OCI-LY3 (cell line): ENCODE measurements around the gene FOXA3.

Experiments
- H2AFZ ChIP-seq: fragments of 200-600, 300-600 bp; shearing (Covaris generic); 2 replicates; pipeline ENCODE4 v1.6.0; 2014; ENCODE audit warnings: antibody characterized with exemption, low read depth, low read length
- H3K27ac ChIP-seq: fragments of 200-600, 300-600 bp; sonication (generic); 2 replicates; pipeline ENCODE4 v1.5.1; 2014; ENCODE audit warnings: mild to moderate bottlenecking, low read length, moderate library complexity, mixed read lengths
- H3K27me3 ChIP-seq: fragments of 200-600, 300-600 bp; sonication (generic); 2 replicates; pipeline ENCODE4 v1.6.1; 2014; ENCODE audit warnings: low read depth, low read length, mixed read lengths
- H3K36me3 ChIP-seq: fragments of 200-600, 300-600 bp; sonication (generic); replicated peaks from 2 replicates; pipeline ENCODE3; 2014; ENCODE audit warnings: low read depth, low read length, mixed read lengths
- H3K4me1 ChIP-seq: fragments of 300-600, 200-600 bp; sonication (generic); 2 replicates; pipeline ENCODE4 v1.6.1; 2014; ENCODE audit warnings: low read length, mixed read lengths
- H3K4me2 ChIP-seq: fragments of 200-600, 300-600 bp; sonication (generic); 2 replicates; pipeline ENCODE4 v1.6.1; 2014; ENCODE audit warnings: low read length, mixed read lengths
- H3K4me3 ChIP-seq: fragments of 300-600, 200-600 bp; sonication (generic); 2 replicates; pipeline ENCODE4 v1.5.1; 2014; ENCODE audit warnings: antibody characterized with exemption, mild to moderate bottlenecking, low read length, moderate library complexity
- H3K79me2 ChIP-seq: fragments of 300-600, 200-600 bp; shearing (Covaris generic); 2 replicates; pipeline ENCODE4 v1.6.1; 2014; ENCODE audit warnings: mild to moderate bottlenecking, low read length, mixed read lengths
- H3K9ac ChIP-seq: fragments of 300-600, 200-600 bp; shearing (Covaris generic); 2 replicates; pipeline ENCODE4 v1.6.0; 2014; ENCODE audit warnings: mild to moderate bottlenecking, low read length, moderate library complexity
- H3K9me3 ChIP-seq: fragments of 200-600, 300-600 bp; shearing (Covaris generic); 2 replicates; pipeline ENCODE4 v1.6.1; 2014; ENCODE audit warnings: low read length, mixed read lengths; ENCODE audit not compliant: insufficient read depth
- H4K20me1 ChIP-seq: fragments of 200-600, 300-600 bp; sonication (generic); 2 replicates; pipeline ENCODE4 v1.6.1; 2016; ENCODE audit warnings: low read length, mixed read lengths; ENCODE audit not compliant: insufficient read depth
- CTCF ChIP-seq: fragments of 200-600, 300-600 bp; sonication (generic); IDR thresholded peaks from 2 replicates; pipeline ENCODE4 v1.5.1; 2014; ENCODE audit warnings: antibody characterized with exemption, low read length, low read depth
- EZH2phosphoT487 ChIP-seq: fragments of 200-600 bp; shearing (Covaris generic); IDR thresholded peaks from 2 replicates; pipeline ENCODE4 v1.6.1; 2018; ENCODE audit warnings: antibody characterized with exemption, mixed run types, low read depth

Gene FOXA3

GRCh38 chr19:45883586-45883880 is 19.4 kb downstream of the FOXA3 start:
- peaks cover 11% of the 10 kb centered on the region for H3K36me3 ChIP-seq
- H3K4me1 ChIP-seq = peaks cover 36% of the 10 kb centered on the region
- H3K27ac ChIP-seq = no peak overlapping the region
- no peak for TF ChIP-seq EZH2phosphoT487
- no peak for TF ChIP-seq CTCF
- H2AFZ ChIP-seq = no peak overlapping the region
- H3K4me2 ChIP-seq = peak overlapping the region; percentile 49
- no peaks in the 10 kb centered on the region for H3K27me3 ChIP-seq
- peaks cover 21% of the 10 kb centered on the region for H3K79me2 ChIP-seq
- H4K20me1 ChIP-seq = no peaks in the 10 kb centered on the region
- no peaks in the 10 kb centered on the region for H3K9me3 ChIP-seq
- H3K9ac ChIP-seq = no peak overlapping the region
- peak overlapping the region; percentile 54 for H3K4me3 ChIP-seq

- H3K4me2 ChIP-seq = peak overlapping the region; percentile 49
- H3K79me2 ChIP-seq = peaks cover 21% of the 10 kb centered on the region
- no peaks in the 10 kb centered on the region for H3K9me3 ChIP-seq
- TF ChIP-seq CTCF (no peak), EZH2phosphoT487 (no peak)
- H3K27me3 ChIP-seq = no peaks in the 10 kb centered on the region
- no peak overlapping the region for H2AFZ ChIP-seq
- H3K27ac ChIP-seq = no peak overlapping the region
- H3K4me1 ChIP-seq = peaks cover 33% of the 10 kb centered on the region
- H3K4me3 ChIP-seq = peak overlapping the region; percentile 54
- no peak overlapping the region for H3K9ac ChIP-seq
- no peaks in the 10 kb centered on the region for H4K20me1 ChIP-seq
- peaks cover 11% of the 10 kb centered on the region for H3K36me3 ChIP-seq
These were observed 20.0 kb downstream of the FOXA3 start for GRCh38 chr19:45883881-45884681.

GRCh38 chr19:45884682-45885555 is 20.8 kb downstream of the FOXA3 start:
- peak overlapping the region; percentile 83 for H3K4me3 ChIP-seq
- H3K4me1 ChIP-seq = peaks cover 33% of the 10 kb centered on the region
- H3K36me3 ChIP-seq = peaks cover 11% of the 10 kb centered on the region
- peaks cover 21% of the 10 kb centered on the region for H3K79me2 ChIP-seq
- no peaks in the 10 kb centered on the region for H4K20me1 ChIP-seq
- no peaks in the 10 kb centered on the region for H3K27me3 ChIP-seq
- H3K9ac ChIP-seq = peak overlapping the region; percentile 85
- H3K27ac ChIP-seq = peak overlapping the region; percentile 79
- no peaks in the 10 kb centered on the region for H3K9me3 ChIP-seq
- no peak overlapping the region for H2AFZ ChIP-seq
- TF ChIP-seq CTCF = no peak
- no peak for TF ChIP-seq EZH2phosphoT487
- peak overlapping the region; percentile 83 for H3K4me2 ChIP-seq
